Measurements from ENCODE around the gene SPTBN1. TPM values are rescaled to one million over a fixed set of nuclear protein-coding genes. Genes with fewer than 3 reads are reported as not detected.

SPTBN1 gene
- total and polyA plus RNA-seq, 2 of the 4 experiments (the other 2 are of a cell fraction): 49.1 to 241 TPM

GRCh38 chr2:54641988-54642387, 185.9 kb downstream of the SPTBN1 start:
- Histone ChIP-seq H2BK15ac (ENCODE audit: low read depth, low read length) (no peak overlapping the region), H2AK5ac (ENCODE audit: low read depth, low read length) (no peak overlapping the region), H2BK20ac (ENCODE audit: low read depth, low read length) (no peak overlapping the region), H4K8ac (ENCODE audit: low read depth in 2 of 2, low read length in 2 of 2) (no peak overlapping the region), H3K14ac (replicated peaks; ENCODE audit: low read depth, low read length) (no peak overlapping the region), H3K79me1 (ENCODE audit: low read depth in 1 of 2, low read length in 2 of 2) (peaks cover 19 to 32% of the 10 kb centered on the region in 2 experiments), H3K9ac (ENCODE audit: low read depth, low read length) (no peak overlapping the region), H3K27me3 (ENCODE audit: control insufficient read depth, insufficient read depth, low read length) (no peaks in the 10 kb centered on the region), H2BK5ac (ENCODE audit: low read depth, low read length, poor library complexity, severe bottlenecking) (no peak overlapping the region), H3K9me1 (ENCODE audit: insufficient read depth, low read length) (peaks cover 14% of the 10 kb centered on the region; the same call in 1 of the 2 replicates), H3K36me3 (ENCODE audit: control insufficient read depth, insufficient read depth, low read length) (peaks cover 39% of the 10 kb centered on the region), H4K5ac (ENCODE audit: low read depth, low read length) (no peak overlapping the region), H2AFZ (replicated peaks; ENCODE audit: low read length, poor library complexity) (no peak overlapping the region), H3K4ac (ENCODE audit: low read depth, low read length) (no peak overlapping the region), H3K27ac (ENCODE audit: insufficient read depth, low read length) (no peak overlapping the region), H3K9me3 (ENCODE audit: control insufficient read depth, insufficient read depth, low read length) (no peaks in the 10 kb centered on the region), H3K4me3 (ENCODE audit: insufficient read depth, low read depth, low read length) (no peak overlapping the region), H2AK9ac (replicated peaks; ENCODE audit: low read depth, low read length, poor library complexity) (no peak overlapping the region), H3K18ac (ENCODE audit: low read depth, low read length) (no peak overlapping the region), H3K56ac (ENCODE audit: extremely low read depth, insufficient read depth, low read length) (no peak overlapping the region), H3K4me1 (ENCODE audit: control insufficient read depth, insufficient read depth, low read length) (peaks cover 4% of the 10 kb centered on the region), H3K23ac (ENCODE audit: low read depth, low read length) (no peak overlapping the region), H4K20me1 (ENCODE audit: insufficient read depth, low read length) (no peaks in the 10 kb centered on the region), H2BK120ac (ENCODE audit: low read depth, low read length) (no peak overlapping the region), H4K91ac (ENCODE audit: insufficient read depth, low read depth, low read length) (no peak overlapping the region), H3K4me2 (ENCODE audit: low read depth, low read length) (no peak overlapping the region)
- DNase-seq (no peak), ATAC-seq (ENCODE audit: low read depth) (no peak)
- in situ Hi-C loops (cut with MboI; ENCODE audit: low sequenced_read_pairs) (no loop called here), dilution Hi-C loops (cut with HindIII; ENCODE audit: low sequenced_read_pairs, unreplicated experiment) (no loop called here), intact Hi-C loops (cut with micrococcal nuclease) (no loop called here)
- CTCF ChIA-PET: interaction anchor here (0.6 to 1.4 kb wide), 3 partner anchors 16 to 74 kb away, joined by 3 to 4 read pairs (median 4); no protein-coding TSS in a partner anchor
- 94% methylated on average over 6 of the region's 8 CpGs; no CpG with 5 or more reads in 1 of the 2 experiments for WGBS, 2 experiments (ENCODE audit: extremely low coverage in 2 of 2, insufficient read length in 1 of 2)
- POLR2A ChIA-PET (ENCODE audit: unreplicated experiment): no interaction called here
- TF ChIP-seq BHLHE40 (IDR thresholded peaks at IDR 0.05; ENCODE audit: low read depth, low read length) (no peak), POLR2A (IDR thresholded peaks at IDR 0.05; ENCODE audit: low read depth, low read length) (no peak), USF2 (IDR thresholded peaks at IDR 0.05; ENCODE audit: low read depth, low read length) (no peak), SMC3 (IDR thresholded peaks at IDR 0.05; ENCODE audit: low read depth, low read length) (no peak), ELK1 (IDR thresholded peaks at IDR 0.05; ENCODE audit: borderline replicate concordance, low read depth, low read length) (no peak), CTCF (conservative IDR thresholded peaks at IDR 0.05; ENCODE audit: low read depth, low read length) (no peak), CHD1 (IDR thresholded peaks at IDR 0.05; ENCODE audit: low read depth, low read length) (no peak), RFX5 (IDR thresholded peaks at IDR 0.05; ENCODE audit: low read depth, low read length) (no peak), MAFK (IDR thresholded peaks at IDR 0.05; ENCODE audit: low read depth, low read length) (no peak), MAZ (IDR thresholded peaks at IDR 0.05; ENCODE audit: borderline replicate concordance, low read depth, low read length) (no peak), NFE2L2 (IDR thresholded peaks at IDR 0.05; ENCODE audit: low read depth, low read length) (no peak), RAD21 (IDR thresholded peaks at IDR 0.05; ENCODE audit: low read length) (no peak), MXI1 (IDR thresholded peaks at IDR 0.05; ENCODE audit: borderline replicate concordance, low read depth, low read length) (no peak), FOS (IDR thresholded peaks at IDR 0.05; ENCODE audit: low read depth, low read length) (no peak), CEBPB (IDR thresholded peaks at IDR 0.05; ENCODE audit: low read depth, low read length) (no peak)
- no TSS peak for BruUV-seq (replicated peaks)

All from IMR-90 (cell line).